ENCODE results near the gene CPA4.

DNA sequence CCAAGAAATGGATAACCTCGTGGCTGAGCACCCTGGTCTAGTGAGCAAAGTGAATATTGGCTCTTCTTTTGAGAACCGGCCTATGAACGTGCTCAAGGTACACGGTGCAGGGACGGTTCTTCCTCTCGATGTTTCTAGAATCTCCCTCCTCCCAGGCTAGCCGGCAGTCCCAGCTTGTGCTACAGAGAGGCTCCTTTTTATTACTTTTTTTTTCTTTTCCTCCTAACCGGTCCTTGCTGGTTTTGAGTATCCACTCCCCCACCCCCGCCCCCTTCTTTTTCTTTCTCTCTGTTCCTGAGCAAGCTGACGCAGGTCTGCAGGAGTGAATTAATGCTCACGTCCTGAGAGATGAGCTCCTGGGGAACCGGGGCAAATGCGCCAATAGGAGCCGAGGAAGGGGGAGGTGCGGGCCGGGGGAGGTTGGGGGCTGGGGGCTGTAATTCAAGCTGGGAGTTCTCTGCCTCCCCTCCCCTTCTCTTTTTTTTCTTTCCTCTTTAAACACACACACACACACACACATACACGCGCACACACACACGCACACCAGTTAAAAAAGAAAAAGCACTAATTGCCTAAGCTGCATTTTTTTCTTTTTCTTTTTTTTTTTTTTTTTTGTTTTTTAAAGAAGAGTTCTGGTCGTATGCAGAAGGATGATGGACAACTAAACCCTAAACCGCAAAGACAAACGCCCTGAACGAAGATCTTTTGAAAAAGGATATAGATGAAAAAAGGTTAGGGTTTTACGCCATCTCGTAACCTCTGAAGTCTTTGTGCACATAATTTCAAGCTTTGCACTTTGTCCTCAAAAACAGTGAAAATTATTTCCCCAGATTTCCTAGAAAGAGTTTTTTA lies 19.7 kb upstream of the CPA4 start:
- TF ChIP-seq, protein P1, sequence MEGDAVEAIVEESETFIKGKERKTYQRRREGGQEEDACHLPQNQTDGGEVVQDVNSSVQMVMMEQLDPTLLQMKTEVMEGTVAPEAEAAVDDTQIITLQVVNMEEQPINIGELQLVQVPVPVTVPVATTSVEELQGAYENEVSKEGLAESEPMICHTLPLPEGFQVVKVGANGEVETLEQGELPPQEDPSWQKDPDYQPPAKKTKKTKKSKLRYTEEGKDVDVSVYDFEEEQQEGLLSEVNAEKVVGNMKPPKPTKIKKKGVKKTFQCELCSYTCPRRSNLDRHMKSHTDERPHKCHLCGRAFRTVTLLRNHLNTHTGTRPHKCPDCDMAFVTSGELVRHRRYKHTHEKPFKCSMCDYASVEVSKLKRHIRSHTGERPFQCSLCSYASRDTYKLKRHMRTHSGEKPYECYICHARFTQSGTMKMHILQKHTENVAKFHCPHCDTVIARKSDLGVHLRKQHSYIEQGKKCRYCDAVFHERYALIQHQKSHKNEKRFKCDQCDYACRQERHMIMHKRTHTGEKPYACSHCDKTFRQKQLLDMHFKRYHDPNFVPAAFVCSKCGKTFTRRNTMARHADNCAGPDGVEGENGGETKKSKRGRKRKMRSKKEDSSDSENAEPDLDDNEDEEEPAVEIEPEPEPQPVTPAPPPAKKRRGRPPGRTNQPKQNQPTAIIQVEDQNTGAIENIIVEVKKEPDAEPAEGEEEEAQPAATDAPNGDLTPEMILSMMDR (IDR thresholded peaks at IDR 0.05; ENCODE audit: low read length) = no peak
- no peak for TF ChIP-seq EZH2 (optimal IDR thresholded peaks at IDR 0.05; ENCODE audit: low read depth, low read length)
- no peak for TF ChIP-seq EZH2phosphoT487 (IDR thresholded peaks at IDR 0.05; ENCODE audit: low read length)

Data from MM.1S (cell line).